Smooth muscle cell (in vitro differentiated cells): ENCODE measurements around the gene ZNF346. TPM values are rescaled to one million over a fixed set of nuclear protein-coding genes. Genes with fewer than 3 reads are reported as not detected.
A peak's percentile ranks its signal among the peaks of the same experiment; 100 is the strongest.

Experiments used
- DNase-seq: peaks from one replicate; lab custom pipeline; 2025; ENCODE audit not compliant: unreplicated experiment; lab: John Stamatoyannopoulos, UW
- H2AFZ ChIP-seq: fragments of 200-600 bp; sonication (generic); 2 replicates; pipeline ENCODE4 v1.6.0; 2016; ENCODE audit warnings: antibody characterized with exemption, low read depth, mild to moderate bottlenecking
- H3F3A ChIP-seq: fragments of 200-600 bp; sonication (generic); 2 replicates; pipeline ENCODE4 v1.6.0; 2017; ENCODE audit warnings: antibody characterized with exemption, low read depth
- H3K27ac ChIP-seq: fragments of 200-600 bp; sonication (generic); 2 replicates; pipeline ENCODE4 v1.5.1; 2016; ENCODE audit warnings: low read depth, mild to moderate bottlenecking
- H3K27me3 ChIP-seq: fragments of 200-600 bp; sonication (generic); 2 replicates; pipeline ENCODE4 v1.6.1; 2016; ENCODE audit warnings: low read depth, mild to moderate bottlenecking
- H3K36me3 ChIP-seq: fragments of 200-600 bp; sonication (generic); 2 replicates; pipeline ENCODE4 v1.5.1; 2016; ENCODE audit warnings: low read depth
- H3K4me1 ChIP-seq: fragments of 200-600 bp; sonication (generic); 2 replicates; pipeline ENCODE4 v1.5.1; 2016; ENCODE audit warnings: low read depth
- H3K4me2 ChIP-seq: fragments of 200-600 bp; sonication (generic); 2 replicates; pipeline ENCODE4 v1.6.0; 2016; ENCODE audit warnings: mild to moderate bottlenecking
- H3K4me3 ChIP-seq: fragments of 200-600 bp; sonication (generic); 2 replicates; pipeline ENCODE4 v1.5.1; 2016; ENCODE audit warnings: mild to moderate bottlenecking
- H3K79me2 ChIP-seq: fragments of 200-600 bp; sonication (generic); 2 replicates; pipeline ENCODE4 v1.6.0; 2016; ENCODE audit warnings: low read depth, mild to moderate bottlenecking
- H3K9ac ChIP-seq: fragments of 200-600 bp; sonication (generic); 2 replicates; pipeline ENCODE4 v1.6.0; 2016; ENCODE audit warnings: low read depth
- H3K9me3 ChIP-seq: fragments of 200-600 bp; sonication (generic); replicated peaks from 2 replicates; pipeline ENCODE4 v1.5.1; 2016; ENCODE audit warnings: low read depth
- H4K20me1 ChIP-seq: fragments of 200-600 bp; sonication (generic); 2 replicates; pipeline ENCODE4 v1.6.0; 2016; ENCODE audit warnings: low read depth
- WGBS: methylation state at CpG from one replicate; pipeline ENCODE4 v1.1.7; 2016; ENCODE audit warnings: low lambda C conversion rate; 5-methylcytosine and 5-hydroxymethylcytosine counted together
- polyA plus RNA-seq: library from polyadenylated mRNA; unstranded; fragments of >200 nt; fragmentation: Nextera tagmentation; extraction: Ambion mirVana; gene quantifications from 2 replicates; pipeline ENCODE4 v1.2.1, GENCODE V29; 2016
- total RNA-seq: library from RNA; depleted of rRNA; stranded (reverse); fragments of >200 nt; gene quantifications from 2 replicates; pipeline ENCODE4 v1.2.3, GENCODE V29; 2014
- TF ChIP-seq, protein P1 (sequence below): fragments of 200-600 bp; sonication (generic); IDR thresholded peaks from 2 replicates; pipeline ENCODE4 v1.5.1; 2017; ENCODE audit warnings: borderline replicate concordance, mild to moderate bottlenecking, antibody characterized with exemption; ENCODE audit not compliant: insufficient read depth, poor library complexity, severe bottlenecking

Gene ZNF346
- total and polyA plus RNA-seq, 2 experiments from 2014 or later, result 6.9 to 14.8 TPM

DNA sequence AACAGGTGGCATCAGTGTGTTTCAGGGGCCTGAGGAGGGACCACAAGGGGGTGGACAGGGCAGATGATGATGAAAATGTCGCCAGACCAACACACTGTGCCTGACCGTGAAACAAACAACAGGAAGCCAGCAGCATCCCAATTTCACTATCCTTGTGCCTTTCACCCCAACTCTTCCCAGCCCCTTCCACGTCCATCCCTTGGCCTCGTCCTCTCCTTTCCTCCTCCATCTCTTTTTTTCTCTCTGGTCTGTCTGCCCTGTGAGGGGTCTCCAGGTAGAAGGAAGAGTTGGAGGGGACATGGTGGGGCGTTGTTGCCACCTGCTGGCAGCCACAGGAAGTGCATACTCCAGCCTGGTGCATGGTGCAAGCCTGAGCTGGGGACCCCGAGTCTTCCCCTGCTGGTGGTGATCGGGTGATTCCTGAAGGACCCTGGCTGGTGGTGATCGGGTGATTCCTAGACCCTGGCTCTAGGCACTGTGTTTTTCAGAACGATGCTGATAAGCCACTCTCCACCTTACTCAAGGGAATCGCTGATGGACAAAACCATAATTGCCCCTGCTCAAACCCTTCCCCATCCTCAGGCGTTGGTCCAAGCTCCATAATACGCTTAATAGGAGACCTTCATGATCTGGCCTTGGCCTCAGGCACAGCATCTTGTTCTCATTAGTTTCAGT is 89.4 kb downstream of the ZNF346 start:
- no peak overlapping the region for H3K27ac ChIP-seq
- H3K4me1 ChIP-seq, result no peaks in the 10 kb centered on the region
- no peaks in the 10 kb centered on the region for H3K9me3 ChIP-seq
- H3K27me3 ChIP-seq, result no peaks in the 10 kb centered on the region
- no peaks in the 10 kb centered on the region for H3F3A ChIP-seq
- WGBS, result 41% methylated on average over 12 of the region's 12 CpGs
- H3K79me2 ChIP-seq, result no peaks in the 10 kb centered on the region
- H3K9ac ChIP-seq, result no peak overlapping the region
- TF ChIP-seq, protein P1, sequence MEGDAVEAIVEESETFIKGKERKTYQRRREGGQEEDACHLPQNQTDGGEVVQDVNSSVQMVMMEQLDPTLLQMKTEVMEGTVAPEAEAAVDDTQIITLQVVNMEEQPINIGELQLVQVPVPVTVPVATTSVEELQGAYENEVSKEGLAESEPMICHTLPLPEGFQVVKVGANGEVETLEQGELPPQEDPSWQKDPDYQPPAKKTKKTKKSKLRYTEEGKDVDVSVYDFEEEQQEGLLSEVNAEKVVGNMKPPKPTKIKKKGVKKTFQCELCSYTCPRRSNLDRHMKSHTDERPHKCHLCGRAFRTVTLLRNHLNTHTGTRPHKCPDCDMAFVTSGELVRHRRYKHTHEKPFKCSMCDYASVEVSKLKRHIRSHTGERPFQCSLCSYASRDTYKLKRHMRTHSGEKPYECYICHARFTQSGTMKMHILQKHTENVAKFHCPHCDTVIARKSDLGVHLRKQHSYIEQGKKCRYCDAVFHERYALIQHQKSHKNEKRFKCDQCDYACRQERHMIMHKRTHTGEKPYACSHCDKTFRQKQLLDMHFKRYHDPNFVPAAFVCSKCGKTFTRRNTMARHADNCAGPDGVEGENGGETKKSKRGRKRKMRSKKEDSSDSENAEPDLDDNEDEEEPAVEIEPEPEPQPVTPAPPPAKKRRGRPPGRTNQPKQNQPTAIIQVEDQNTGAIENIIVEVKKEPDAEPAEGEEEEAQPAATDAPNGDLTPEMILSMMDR, result peak; percentile 94
- no peak overlapping the region for H2AFZ ChIP-seq
- peak; percentile 20 for DNase-seq
- no peaks in the 10 kb centered on the region for H3K36me3 ChIP-seq
- H3K4me2 ChIP-seq, result no peak overlapping the region
- H3K4me3 ChIP-seq, result no peak overlapping the region
- no peaks in the 10 kb centered on the region for H4K20me1 ChIP-seq

- Histone ChIP-seq H3K36me3 (no peaks in the 10 kb centered on the region), H3K27me3 (no peaks in the 10 kb centered on the region), H4K20me1 (no peaks in the 10 kb centered on the region), H3F3A (no peaks in the 10 kb centered on the region), H3K79me2 (no peaks in the 10 kb centered on the region), H3K27ac (no peak overlapping the region), H3K4me2 (no peak overlapping the region), H3K4me1 (no peaks in the 10 kb centered on the region), H2AFZ (no peak overlapping the region), H3K9me3 (no peaks in the 10 kb centered on the region), H3K9ac (no peak overlapping the region), H3K4me3 (no peak overlapping the region)
- TF ChIP-seq, protein P1, result no peak
- no peak for DNase-seq
- 71% methylated on average over 5 of the region's 5 CpGs for WGBS
These were observed 90.2 kb downstream of the ZNF346 start for GRCh38 chr5:177112589-177113220.

DNA sequence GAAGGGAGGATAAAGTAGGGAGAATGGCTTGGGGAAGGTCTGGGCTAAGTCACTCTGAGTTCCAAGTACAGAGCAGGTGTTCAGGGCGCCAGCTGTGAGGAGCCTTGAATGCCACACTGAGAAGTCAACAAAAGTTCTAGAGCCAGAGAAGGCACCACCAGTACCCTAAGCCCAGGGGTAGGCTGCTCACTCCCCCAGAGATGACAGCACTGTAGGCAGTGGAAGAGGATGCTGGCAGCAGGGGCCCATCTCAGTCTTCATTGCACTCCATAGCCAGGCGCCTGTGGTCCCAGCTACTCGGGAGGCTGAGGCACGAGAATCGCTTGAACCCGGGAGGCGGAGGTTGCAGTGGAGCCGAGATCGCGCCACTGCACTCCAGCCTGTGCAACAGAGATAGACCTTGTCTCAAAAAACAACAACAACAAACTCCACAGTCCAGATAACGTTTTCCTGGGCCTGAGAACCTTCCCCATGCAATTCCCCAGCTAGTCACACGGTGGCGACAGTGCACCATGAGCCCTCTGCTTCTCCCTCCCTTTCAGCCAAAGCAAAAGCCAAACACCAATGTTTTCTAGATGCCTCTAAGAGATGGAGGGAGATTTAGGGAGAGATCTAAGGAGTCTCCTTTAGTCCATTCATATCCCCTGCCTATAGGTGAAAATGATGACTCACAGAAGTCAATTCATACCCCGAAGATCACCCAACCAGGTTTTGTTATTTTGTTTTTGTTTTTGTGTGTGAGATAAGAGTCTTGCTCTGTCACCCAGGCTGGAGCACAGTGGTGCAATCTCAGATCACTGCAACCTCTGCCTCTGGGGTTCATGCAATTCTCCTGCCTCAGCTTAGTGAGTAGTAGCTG is 91.3 kb downstream of the ZNF346 start:
- no peak overlapping the region for H3K9ac ChIP-seq
- 19% methylated on average over 14 of the region's 14 CpGs for WGBS
- H3K9me3 ChIP-seq, result no peaks in the 10 kb centered on the region
- H3K4me2 ChIP-seq, result no peak overlapping the region
- H3K27ac ChIP-seq, result no peak overlapping the region
- H3K4me3 ChIP-seq, result no peak overlapping the region
- H3K27me3 ChIP-seq, result no peaks in the 10 kb centered on the region
- H3F3A ChIP-seq, result no peaks in the 10 kb centered on the region
- no peaks in the 10 kb centered on the region for H3K36me3 ChIP-seq
- TF ChIP-seq, protein P1, result peak; percentile 98
- no peak overlapping the region for H2AFZ ChIP-seq
- H3K4me1 ChIP-seq, result no peaks in the 10 kb centered on the region
- DNase-seq, result peak; percentile 43
- H3K79me2 ChIP-seq, result no peaks in the 10 kb centered on the region
- no peaks in the 10 kb centered on the region for H4K20me1 ChIP-seq
